NCI-H82 treated with DMSO at 0.1 percent for 48 hours (cell line): ENCODE data around the gene TNIP2.
"Not testable (repeated sequence)": the region's sequence is repeated elsewhere in the genome, so short reads cannot be mapped to it uniquely, and the experiment has no call there.

ENCODE experiments used
- DNase-seq: peaks from one replicate; lab custom pipeline; 2025; ENCODE audit not compliant: unreplicated experiment; lab: John Stamatoyannopoulos, UW

TNIP2 gene

DNA sequence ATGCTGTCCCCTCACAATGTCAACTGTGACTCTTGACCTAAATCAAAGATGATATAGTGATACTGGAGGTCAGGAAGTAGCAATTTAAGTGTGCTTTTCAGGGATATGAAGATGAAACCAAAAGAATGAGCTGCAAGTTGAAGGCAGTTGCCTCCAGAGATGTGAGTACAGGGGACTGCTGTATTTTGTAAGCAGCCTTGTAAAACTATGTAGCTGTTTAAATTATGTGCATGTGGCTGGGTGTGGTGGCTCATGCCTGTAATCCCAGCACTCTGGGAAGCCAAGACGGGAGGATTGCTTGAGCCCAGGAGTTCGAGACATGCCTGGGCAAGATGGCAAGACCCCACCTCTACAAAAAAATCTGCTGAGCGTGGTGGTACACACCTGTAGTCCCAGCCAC lies 15.1 kb upstream of the TNIP2 start:
- DNase-seq: no peak

DNA sequence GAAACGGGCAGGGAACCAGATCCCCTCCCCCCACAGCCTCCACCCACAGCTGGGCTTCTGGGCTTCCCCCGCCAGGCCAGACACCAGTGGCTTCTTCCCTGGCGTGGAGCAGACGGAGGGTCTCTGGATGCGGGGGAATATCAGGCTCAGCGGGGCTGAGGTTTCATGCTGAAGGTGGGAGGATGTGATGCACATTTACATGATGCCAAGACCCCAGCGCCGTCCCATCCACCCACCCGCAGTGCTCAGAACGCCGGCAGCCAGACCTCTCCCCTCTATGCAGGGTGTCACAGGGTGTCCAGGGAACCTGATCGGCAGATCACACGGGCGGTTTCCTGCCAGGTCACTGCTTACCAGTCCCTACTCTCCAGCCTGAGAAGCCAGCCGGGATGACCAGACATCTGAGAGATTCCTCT lies 12.8 kb upstream of the TNIP2 start:
- no peak for DNase-seq

DNA sequence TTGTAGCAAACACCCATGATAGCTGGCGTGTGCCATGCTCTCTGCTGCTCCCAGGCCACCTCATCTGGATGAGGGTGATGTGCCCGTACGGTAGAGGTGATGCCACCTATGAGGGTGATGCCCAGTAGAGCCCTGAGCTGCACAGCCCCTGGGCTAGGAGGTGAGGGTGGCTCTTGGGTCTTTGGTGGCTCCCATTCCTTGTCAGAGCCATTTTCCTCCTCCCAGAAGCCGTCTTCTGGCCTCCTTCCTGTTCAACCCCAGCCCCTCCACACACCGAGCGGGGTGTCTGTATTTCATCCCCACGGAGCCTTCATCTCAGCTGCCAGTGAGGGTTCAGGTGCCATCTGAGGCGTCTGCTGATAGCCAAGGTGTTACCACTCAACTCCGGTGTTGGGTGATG lies 12.0 kb upstream of the TNIP2 start:
- no peak for DNase-seq

DNA sequence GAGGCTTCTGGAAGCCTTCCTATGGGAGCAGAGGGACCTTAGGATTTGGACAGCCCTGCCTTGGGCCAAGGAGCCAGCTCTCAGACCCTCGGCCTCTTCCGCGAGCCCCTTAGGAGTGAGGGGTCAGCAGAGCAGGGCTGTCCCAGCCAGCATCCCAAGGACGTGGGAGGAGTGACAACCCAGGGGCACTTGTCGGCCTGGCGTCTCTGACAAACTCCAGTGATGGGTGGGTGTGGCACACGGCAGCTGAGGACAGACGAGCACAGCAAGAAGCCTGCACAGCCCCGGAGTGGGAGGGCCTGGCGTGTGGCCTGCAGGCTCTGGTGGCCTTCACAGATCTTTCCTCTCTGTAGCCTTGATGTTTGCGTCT lies 11.6 kb upstream of the TNIP2 start:
- no peak for DNase-seq

DNA sequence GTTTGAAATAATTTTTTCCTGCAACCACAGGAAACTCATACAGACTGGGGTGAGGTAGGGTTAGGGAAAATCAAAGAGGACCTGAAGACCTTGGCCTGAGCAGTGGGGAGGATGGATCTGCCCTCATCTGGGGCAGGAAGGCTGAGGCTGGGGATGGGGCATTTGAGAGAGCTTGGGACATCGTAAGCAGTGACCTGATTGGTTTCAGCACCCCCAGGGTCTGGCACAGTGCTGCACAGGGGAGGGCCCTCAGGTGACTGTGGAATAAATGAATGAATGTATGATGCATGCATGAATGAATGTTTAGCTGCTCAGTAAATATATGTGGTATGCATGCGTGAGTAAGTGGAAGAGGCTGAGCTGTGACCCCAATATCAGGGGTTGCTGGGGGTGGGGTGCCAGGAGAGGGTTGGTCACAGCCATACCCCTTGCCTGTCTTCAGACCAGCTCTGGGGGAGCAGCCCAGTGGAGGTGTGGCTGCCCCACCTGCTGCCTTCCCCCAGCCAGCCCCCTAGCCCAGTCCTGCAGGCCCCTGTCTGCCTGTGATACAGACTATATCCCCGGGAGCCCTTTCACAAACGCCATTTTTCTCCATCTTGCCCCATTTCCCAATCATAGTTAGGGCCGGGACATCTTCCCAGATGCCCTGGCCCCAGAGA lies 11.0 kb upstream of the TNIP2 start:
- no peak for DNase-seq

DNA sequence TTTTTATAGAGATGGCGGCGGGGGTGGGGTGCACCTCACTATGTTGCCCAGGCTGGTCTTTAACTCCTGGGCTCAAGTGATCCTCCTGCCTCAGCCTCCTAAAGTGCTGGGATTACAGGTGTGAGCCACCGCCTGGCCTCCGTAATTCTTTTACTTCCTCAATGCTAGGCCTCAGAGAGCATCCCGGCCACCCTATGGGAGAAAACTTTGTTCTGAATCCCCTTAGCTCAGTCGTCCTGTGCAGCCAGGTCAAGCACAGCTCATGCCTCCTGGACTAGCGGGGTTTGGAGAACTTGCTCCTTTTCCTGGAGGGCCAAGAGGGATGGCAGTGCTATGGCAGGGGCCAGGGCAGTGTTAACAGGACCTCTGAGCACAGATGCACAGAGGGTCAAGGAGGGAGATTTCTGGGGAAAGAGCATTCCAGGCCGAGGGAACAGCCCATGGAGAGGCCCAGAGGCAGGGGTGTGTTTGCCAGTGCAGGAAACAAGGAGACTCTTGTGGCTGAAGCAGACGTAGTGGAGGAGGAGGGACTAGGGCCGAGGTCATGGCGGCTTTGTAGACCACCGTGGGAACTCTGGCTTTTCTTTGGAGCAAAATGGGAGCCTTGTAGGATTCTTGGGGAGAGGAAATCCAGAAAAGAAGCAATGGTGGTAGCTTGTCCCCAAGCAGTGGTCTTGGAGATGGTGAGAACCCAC lies 9.8 kb upstream of the TNIP2 start:
- DNase-seq: no peak

DNA sequence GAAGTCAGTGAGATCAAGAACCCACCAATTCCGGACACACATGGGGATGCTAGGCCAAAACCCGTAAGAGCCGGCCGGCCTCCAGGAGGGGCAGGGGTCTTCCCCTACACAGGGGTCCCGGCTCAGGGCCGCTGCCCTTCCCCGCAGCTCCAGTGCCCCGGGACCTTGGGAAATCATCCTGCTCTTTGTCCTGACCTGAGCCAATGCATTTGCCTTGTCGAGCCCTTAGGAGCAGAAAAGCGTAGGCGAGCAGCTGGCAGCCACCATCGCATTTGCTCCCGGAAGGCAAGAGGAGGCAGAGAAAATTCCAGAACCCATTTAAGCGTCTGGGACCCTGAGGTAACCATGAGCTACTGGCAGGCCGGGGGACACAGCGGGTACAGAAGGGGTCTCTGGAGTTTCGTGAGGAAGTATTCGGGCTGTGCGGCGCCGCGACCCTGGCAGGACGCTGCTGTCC lies 7.4 kb upstream of the TNIP2 start:
- no peak for DNase-seq

DNA sequence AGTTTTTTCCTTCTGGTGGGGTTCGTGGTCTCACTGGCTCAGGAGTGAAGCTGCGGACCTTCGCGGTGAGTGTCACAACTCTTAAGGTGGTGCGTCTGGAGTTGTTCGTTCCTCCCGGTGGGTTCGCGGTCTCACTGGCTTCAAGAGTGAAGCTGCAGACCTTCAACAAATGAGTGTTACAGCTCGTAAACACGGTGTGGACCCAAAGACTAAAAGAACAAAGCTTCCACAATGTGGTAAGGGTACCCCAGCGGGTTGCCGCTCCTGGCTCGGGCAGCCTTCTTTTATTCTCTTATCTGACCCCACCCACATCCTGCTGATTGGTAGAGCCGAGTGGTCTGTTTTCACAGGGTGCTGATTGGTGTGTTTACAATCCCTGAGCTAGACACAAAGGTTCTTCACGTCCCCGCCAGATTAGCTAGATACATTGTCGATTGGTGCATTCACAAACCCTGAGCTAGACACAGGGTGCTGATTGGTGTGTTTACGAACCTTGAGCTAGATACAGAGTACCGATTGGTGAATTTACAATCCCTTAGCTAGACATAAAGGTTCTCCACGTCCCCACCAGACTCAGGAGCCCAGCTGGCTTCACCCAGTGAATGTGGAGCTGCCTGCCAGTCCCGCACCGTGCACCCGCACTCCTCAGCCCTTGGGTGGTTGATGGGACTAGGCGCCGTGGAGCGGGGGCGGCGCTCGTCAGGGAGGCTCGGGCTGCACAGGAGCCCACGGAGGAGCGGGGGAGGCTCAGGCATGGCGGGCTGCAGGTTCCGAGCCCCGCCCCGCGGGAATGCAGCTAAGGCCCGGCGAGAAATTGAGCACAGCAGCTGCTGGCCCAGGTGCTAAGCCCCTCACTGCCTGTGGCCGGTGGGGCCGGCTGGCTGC lies 6.6 kb upstream of the TNIP2 start:
- not testable (repeated sequence) for DNase-seq

DNA sequence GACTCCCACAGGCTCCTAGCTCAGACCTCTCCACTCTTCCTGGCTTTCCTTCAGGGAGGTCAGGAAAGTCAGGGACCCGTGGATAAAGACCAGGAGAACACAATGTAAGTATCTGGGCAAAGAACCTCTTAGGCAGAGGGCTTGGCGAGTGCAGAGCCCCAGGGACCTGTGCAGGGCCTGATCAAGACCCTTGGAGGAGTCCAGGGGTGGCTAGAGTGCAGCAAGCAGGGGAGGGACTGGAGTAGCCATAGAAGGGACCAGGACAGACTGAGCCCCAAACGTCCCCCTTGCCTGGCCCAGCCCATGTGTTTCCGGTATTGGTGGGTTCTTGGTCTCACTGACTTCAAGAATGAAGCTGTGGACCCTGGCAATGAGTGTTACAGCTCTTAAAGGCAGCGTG lies 5.9 kb upstream of the TNIP2 start:
- DNase-seq: no peak

DNA sequence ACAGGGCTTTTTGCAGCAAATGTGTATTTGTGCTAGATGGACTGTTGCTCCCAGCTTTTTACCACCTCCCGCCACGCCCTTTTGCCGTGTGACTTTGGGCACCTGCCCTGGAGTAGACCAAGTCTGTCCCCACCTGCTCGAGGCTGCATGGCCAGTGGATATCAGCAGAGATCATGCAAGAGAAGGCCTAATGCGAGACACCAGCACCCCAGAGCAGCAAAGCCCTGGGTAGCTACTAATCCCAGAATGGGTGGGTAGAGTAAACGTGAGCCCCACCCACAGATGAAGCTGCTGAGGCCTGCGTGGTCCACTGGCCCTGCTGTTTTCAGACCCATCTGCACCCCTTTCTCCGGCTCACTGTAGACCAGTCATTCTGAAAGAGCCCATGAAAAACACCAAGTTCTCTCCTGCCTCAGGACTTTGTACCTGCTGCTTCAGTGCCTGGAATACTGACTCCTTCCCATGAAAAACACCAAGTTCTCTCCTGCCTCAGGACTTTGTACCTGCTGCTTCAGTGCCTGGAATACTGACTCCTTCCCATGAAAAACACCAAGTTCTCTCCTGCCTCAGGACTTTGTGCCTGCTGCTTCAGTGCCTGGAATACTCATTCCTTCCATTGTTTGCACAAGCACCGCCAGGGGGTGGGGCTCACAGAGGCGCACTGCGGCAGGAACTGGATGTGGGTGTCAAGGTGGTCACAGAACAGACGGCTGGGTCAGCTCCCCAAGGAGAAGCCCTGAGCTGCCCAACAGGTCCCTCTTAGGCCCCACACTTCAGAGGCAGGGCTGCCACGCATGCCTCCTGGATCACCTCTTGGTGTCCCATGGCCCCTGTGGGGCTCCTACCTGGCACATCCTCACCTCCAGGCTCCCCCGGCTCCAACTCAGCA lies 5.1 kb upstream of the TNIP2 start:
- no peak for DNase-seq

DNA sequence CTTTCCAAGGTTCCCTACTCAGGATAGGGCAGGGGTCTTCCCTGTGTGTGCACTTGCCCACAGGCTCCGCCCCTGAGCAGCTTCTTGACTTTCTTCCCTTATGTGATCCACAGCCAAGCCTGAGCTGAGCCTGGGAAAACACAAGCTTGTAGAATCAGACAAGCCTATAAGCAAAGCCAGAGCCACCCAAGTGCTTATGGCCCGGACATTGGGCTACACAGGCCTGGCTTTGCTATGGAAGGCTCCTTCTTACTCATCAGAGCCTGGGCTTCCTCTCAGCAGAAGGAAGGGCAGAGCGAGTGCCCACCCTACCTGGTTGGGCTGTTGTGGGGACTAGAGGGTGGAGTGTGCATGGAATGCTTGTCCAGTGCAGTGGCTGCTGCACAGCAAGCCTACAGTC lies 1.3 kb upstream of the TNIP2 start:
- DNase-seq: no peak

DNA sequence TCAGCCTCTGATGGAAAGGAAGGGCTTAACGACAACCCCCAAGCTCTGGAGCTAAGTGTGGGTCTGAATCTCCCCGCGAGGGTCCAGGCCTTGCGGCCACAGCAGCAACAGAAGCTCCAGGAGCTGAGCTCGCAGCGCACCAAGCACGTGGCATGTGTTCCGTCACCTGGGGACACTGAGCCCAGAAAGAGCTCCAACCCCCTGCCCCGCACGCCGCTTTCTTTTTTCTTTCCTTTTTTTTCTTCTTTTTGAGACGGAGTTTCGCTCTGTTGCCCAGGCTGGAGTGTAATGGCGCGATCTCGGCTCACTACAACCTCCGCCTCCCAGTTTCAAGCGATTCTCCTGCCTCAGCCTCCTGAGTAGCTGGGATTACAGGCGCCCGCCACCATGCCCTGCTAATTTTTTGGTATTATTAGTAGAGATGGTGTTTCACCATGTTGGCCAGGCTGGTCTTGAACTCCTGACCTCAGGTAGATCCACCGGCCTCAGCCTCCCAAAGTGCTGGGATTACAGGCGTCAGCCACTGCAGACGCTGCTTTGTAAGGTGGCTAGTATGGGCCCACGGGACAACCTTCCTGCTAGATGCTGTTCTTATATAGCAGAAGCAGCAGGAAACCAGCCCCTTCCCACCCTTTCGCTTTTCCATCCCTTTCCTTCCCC lies 685 bp upstream of the TNIP2 start:
- no peak for DNase-seq

DNA sequence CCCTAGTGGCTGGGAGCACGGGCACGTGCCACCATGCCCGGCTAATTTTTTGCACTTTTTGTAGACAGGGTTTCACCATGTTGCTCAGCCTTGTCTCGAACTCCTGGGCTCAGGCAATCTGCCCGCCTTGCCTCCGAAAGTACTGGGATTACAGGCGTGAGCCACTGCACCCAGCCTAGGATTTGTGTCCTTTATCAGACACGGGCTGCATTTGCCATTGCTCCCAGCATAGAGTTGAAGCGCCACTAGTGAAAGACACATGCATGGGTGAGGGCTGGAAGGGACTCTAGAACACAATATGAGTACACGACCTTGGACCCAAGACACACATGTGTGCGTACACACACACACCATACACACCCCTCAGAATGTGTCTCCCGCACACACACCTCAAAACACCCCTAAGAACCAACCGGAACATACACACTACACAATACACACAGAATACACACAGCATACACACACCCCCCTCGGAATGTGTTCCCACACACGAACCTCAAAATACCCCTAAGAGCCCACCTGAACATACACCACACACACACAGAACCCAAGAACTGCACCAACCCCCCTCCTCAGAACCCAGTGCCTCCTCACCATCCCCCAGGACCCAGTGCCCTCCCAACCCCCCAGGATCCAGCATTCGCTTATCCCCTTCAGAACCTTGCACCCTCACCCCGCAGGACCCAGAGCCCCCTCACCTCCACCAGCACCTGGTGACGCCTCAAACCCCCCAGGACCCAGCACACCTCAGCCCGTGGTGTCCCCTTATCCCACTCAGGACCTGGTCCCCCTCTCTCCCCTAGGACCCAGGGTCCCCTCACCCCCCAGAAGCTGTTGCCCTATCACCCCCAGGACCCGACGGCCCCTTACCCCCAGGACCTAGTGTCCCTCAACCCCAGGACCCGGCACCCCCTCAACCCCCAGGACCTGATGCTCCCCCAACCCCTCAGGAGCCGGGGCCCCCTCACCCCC lies 1.0 kb downstream of the TNIP2 start:
- DNase-seq: no peak

DNA sequence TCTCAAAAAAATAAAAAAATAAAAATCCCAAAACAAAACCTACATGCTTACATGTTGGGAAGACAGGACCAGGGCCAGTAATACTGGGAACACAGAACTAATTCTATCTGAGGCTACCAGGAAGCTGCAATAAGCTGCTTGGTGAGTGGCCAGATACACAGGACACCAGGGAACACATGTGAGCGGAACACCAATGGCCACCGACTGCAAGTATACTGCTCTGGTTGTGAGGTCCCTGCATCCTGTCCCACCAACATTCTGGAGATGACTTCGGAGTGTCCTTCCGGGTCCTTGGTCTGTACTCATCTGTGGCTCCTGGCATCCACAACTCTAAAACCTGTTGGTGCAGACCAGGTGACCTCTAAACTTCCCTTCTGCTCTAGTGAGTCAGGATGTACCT lies 2.7 kb downstream of the TNIP2 start:
- no peak for DNase-seq

DNA sequence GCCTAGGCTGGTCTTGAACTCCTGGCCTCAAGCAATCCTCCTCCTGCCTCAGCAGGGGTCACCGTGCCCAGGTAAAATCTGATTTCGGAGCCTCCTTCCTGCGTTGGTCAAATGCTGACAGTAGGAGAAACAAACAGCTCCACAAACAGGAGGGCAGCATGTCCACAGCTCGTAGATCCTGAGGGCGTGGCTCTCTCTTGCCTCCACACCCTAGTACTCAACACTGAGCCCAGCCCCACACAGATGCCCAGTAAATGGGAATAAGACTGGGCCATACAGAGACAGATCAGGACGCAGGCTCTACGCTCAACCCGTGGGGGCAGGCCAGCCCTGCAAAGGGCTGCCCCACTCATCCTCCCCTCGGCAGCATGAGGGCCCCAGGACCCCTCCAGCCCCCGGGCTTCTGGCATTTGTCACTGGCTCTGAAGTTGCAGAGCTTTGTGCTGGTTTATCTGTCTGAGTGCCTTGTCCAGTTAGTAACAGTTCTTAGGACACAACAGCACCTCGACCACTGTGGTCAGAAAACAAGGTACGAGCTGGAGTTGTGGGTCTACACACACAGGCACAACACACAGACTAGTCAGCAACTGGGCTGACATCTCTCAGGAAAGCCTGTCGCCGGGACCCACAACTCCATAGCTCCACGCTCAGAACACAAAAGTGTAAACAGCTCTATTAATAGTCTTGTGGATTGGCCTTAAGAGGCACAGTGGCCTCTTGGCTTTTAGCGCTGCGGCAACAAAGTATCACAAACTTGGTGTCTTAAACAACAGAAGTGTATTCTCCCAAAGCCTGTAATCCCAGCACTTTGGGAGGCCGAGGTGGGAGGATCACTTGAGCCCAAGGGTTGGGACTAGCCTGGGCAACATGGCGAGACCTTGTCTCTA lies 5.2 kb downstream of the TNIP2 start:
- no peak for DNase-seq

DNA sequence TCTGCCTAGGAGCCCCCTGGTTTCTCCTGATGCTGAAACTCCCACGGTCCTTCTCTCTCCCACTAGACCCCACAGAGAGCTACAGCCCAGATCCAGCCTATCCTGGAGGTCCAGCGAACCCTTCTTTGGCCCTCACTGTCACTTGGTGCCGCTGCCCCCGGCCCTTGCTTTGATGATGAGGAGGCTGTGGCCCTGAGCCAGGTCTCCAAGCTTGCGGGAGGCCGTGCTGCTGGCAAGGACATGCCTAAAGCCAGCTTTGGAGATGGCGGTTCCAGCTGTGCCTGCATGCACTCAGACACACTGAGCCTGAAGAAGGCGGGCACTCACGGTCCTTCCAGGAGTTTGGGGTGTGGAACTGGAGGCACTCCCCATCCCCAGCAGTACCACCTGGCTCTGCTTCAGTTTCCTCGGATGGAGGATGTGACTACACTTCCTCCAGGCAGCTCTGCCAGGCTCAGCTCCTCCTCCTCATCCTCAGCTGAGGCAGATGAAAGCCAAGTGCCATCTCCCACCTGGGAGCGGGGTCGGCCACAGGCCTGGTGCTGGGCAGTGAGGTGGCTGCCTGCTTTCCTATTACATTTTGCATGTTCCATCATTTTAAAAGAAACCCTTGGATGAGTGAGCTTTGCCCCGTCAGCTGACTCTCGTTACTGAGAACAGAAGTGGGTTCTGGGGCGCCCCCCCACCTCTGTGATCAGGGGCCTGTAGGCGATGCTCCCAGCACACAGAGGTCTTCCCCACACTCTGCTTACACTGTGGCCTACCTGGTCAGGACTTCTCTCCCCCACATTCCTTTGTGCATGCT lies 9.0 kb downstream of the TNIP2 start:
- no peak for DNase-seq

DNA sequence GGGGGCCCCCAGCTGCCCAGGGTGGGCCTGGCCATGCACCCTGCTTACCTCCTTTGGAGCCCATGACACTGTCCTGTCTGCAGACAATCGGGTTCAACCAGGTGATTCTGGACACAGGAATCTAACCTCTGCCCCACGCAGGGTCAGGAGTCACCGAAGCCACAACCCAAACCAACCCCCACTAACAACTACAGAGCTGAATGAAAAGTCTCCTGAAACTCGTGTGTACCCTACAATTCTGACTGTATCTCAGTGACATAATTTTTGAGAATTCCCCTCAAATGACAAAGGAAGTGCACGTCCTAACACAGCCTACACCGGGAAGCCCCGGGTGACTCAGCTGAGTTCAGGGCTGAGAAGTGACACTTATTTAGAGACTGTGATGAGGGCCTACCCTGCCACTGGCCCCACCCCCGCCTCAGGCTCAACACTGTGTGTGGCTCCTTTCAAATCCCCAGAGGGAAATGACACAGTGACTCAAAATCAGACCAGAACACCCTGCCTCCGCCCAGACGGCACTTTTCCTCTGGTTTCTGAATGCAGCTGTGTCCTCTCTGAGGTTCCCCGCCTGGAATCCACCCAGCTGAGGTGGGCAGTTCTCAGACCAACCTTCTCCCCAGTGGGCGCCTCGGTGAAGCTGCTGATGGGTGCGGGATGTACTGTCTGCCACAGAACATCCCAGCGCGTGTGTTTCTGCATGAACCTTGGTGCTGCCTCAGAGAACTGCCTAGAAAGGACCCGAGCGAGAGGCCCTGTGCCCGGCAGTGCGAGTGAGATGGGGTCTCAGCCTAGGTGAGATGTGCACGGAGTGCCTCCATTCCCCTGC lies 9.9 kb downstream of the TNIP2 start:
- DNase-seq: no peak
